Fibroblast of skin of abdomen (primary cell): Measurements from ENCODE around the gene SEMA3D.
A peak's percentile ranks its signal among the peaks of the same experiment; 100 is the strongest.

Experiments
- DNase-seq: peaks from one replicate; pipeline ENCODE4 v3.0.0-alpha.2; 2013

Gene SEMA3D

DNA sequence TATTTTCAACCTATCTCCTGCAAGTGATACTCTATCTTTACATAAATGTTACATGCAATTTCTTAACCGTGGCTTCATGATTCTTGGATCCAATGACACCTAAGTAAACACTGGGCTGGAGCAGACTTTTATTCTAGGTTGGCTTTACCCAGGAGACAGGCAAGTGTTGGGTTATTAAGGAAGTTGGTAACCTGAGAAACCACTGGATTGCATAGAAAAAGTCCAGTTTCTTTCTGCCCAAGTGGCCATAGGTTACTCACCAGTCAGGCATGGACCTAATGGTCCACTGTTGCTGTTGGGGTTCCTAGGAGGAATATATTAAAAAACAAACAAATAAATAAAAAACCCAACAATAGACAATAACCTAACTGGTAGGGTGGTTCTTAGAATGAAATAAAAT lies 112.8 kb downstream of the SEMA3D start:
- no peak for DNase-seq

DNA sequence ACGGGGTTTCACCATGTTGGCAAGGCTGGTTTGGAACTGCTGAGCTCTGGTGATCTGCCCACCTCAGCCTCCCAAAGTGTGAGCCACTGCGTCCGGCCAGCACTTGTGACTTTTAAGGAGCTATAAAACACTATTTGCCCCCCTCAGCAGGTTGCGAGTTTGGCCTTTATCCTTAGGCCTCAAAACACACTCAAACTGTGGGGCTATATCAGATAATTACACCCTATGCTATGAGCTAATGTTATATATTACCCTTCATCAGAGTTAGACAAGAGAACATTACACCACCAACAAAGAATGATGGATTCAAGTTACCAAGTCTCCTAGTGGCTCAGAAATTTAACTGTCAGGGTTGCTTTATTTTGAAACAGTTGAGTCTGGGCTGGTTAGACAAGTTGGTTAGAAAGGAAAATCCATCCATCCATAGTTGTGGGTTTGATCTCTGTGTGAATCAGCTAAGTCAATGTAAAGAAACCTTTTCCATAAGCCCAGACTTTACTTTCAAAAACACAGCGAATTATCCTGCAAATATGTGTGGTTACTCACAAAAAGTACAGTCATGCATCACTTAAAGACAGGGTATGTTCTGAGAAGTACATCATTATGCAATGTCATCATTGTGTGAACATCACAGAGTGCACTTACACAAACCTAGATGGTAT lies 115.8 kb downstream of the SEMA3D start:
- peak; percentile 96 for DNase-seq

DNA sequence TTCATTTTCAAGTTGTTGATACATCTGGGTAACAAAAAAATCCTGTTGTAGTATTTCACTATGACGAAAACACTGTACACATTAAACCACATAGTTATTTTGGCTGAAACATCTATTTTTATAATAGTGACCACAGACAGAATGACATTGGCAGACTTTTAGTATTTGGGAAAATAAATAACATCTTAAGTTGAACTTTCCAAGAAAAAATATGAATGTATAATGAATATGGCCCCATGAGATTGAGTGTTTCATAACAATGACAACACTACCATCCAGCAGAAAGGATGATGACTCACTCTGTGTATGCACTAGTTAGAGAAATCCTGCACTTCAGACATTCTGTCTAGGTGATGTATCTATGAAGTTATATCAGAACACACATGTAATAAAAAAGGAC lies 118.1 kb downstream of the SEMA3D start:
- peak; percentile 81 for DNase-seq

DNA sequence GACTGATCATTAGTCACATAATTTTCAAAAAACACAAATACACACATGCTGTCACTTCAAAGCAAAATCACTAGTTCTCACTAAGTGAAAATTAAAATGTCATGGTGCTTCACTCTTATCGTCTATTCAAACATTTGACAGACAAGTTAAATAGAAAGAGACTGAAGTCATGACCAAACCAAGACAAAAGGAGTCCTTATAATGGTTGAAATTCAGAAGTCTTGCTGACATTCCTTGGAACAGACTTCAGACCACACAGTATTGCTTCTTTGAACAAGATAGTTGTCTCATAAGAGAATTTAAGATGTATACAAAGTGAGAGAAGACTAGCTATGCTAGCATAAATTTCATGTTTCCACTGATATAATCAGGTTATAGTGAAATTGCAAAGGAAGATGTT lies 119.5 kb downstream of the SEMA3D start:
- DNase-seq: no peak

DNA sequence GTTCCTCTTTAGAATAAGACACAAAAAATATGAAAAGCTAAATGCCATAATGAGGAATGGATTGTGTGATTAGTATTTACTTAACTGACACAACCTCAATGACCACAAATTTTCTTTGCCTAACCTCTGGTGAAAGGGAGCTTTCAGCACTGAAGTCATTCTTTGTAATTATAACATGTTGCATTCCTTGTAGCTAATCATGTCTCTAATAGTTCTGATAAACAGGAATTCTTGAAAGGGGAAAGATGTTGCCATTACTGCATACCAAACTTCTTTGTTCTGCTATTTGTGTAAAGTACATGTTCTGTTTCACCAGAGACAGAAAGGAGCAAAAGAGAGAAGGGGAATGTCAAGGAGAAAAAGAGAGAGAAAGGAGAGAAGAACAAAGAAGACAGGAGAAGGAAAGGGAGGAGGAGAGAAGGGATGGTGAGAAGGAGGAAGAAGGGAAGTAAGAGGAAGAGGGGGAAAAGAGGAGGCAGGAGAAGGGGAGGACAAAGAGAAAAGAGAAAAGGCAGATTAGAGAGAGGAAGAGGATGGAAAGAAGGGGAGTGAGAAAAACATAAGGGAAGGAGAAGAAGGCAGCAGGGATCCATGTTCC lies 120.9 kb downstream of the SEMA3D start:
- peak; percentile 57 for DNase-seq

DNA sequence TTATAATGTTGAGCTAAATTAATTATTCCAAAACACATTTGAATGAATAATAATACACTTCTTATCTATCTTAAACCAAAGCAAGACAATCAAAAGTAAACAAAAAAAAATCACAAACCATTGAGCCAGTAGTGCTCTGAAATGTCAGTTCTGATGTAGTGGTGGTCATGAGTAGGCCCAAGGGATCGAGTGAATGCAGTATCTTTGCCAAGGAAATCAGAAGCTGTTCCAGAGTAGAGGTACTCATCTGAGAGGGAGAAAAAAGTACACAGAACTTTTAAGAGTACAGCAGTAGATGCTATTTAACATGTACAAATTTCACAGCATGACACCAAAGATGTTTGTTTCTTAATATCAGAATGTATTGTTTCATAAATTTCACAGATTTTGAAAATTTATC lies 121.5 kb downstream of the SEMA3D start:
- peak; percentile 49 for DNase-seq

DNA sequence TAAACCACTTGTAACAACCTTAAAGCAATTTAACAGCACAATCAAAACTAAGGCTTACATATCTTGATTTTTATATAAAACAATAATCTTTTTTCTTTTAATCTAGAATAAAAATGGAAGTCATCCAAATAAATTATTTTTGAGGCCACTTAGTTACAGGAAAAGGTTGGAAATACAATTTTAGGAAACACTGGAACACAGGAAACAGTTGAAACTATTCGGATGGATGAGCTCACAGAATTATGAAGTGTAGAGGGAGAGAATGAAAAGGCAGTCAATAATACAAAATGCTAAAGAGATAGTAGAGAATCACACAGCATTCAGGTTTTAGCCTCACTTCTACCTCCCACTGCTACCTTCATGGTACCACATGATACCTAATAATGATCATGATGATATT lies 124.2 kb downstream of the SEMA3D start:
- DNase-seq: no peak

DNA sequence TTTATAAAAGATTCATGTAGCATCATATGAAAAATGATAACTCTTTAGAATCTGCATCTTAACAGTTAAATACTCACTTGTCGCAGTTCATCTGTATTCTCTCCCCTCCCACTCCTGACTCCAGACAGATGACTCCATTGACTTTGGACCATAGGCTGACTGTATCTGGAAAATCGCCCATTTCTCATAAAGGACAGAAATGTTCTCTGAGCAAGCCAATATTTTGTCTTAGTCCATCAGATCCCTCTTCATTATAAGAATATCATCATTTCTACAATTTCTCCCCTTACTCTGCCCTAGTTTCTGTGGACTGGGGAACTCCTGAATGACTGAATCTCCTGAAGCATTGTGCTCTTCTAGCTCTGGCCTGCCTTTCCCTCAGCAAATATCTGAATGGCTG lies 125.4 kb downstream of the SEMA3D start:
- peak; percentile 14 for DNase-seq

DNA sequence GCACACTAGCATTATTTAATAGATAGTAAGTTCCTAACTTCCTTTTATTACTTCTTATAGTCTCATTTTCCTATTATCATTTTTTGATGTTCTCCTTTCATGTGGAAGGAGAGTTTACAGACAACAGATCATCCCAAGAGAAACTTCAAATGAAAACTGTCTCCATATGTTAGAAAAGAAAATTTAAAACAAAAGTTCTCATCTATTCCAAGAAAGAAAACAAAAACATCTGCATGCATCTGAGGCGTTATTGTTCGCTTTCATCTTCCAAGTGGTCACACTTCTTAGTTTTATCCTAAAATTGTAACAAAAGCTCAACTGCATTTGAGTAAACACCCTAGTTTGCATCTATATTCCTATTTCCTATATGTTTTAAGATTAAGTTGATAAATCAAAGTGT lies 126.2 kb downstream of the SEMA3D start:
- no peak for DNase-seq

DNA sequence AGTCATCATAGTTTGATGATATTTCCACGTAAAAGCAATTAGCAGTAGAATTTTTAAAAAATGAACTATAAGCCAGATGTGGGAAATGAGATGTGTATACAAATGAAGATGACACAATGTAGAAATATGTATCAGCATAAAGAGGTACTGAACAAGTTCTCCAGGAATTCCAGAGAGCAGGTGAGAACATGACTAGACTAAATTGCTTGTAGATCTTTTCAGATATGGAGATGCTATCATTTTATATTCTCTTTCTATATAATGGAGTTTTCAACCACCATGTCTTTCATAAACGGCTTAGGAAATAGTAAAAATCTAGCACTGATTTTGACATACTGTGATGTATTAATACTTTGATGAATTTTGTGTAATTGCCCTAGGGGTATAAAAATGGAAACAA lies 130.9 kb downstream of the SEMA3D start:
- no peak for DNase-seq

DNA sequence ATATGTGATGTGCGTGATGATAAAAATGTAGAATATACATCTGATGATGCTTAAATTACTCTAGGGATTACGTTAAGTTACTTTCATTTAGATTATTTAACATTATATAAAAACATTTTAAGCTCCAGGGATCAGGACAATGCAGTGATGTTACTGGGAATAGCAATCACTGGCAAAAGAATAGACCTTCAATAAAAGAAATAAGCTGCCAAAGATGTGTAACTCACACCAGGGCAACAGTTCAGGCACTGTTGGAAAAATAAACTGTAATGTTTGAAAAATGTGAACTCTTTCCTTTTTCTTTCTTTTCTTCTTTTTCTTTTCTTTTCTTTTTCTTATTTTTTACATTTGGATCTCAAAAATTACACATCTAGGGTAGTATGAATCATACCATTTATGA lies 131.7 kb downstream of the SEMA3D start:
- DNase-seq: no peak

DNA sequence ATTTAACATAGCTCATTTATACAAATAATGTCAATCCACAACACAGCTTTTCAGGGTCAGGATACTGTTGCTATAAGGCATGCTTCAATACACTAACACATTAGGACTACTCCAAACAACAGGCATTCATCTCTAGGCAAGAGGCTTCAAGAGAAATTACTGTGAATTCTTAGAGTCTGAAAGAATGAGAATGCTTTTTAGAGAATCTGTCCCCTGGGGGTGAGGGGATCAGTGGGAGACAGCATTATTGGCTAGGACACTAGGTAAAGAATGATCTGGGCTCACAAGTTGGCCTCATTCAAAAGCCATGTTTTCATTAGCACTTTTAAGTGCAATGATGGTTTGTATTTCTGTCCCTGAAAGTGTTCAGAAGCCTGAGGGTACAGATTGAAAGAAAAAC lies 132.6 kb downstream of the SEMA3D start:
- no peak for DNase-seq

DNA sequence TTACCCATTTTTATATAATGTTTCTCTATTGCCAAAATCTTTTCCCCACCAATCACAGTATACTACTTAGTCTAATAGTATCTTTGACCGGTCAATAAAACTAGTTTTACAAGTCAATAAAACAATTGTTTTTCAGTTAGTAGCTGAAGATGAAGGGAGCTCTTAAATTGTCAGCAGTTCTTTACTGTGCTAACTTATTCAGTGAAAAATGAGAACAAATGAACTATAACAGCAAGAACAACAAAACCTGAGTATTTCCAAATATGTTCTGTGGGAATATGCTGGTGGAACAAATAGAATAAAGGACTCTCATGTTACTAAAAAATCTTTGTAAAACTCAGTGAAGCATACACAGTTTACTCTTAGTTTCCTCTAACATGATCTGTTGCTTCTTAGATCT lies 134.0 kb downstream of the SEMA3D start:
- no peak for DNase-seq

DNA sequence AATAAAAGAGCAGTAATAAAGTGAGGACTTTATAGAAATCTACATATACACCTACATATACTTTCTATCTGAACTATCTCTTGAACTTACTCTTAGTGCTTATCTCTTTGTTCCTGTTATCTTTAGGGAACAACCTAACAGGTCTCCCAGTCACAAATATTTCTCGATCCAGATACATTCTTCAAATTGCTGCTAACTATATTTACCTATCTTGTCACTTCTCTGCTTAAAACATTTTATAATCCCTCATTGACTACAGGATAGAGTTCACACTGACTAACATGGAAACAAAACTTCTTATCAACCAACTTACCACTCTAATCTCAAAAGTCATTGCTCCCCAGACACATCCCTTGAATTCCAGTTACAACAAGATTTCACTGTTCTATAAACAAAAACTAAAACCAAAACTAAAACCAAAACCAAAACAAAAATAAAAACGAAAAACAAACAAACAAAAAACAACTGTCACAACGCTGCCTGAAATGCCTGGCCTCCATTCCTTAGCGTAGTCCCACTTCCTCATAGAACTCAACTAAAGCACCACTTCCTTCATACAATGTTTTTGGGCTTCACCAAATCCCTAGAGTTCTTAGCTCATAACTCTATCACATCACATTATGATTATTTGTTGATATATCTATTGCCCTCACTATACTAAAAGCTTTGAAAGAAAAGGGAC lies 134.7 kb downstream of the SEMA3D start:
- no peak for DNase-seq

DNA sequence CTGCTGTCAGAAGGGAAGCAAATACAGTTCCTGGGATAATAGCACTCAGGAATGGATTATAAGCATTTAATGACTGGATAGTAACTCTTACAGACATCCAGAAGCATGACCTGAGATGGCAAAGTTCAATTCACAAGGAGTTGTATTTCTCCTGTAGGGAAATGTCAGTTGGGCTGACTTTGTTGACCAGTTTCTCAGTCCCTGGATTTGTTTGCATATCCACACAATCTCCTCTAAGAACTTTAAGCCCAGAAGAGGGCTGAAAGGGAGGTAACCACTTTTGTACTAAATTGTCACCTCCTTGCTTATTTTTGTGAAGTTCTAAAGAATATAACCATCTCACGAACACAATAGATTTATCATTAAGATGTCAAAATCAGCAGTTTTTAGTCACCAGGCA lies 140.3 kb downstream of the SEMA3D start:
- no peak for DNase-seq

DNA sequence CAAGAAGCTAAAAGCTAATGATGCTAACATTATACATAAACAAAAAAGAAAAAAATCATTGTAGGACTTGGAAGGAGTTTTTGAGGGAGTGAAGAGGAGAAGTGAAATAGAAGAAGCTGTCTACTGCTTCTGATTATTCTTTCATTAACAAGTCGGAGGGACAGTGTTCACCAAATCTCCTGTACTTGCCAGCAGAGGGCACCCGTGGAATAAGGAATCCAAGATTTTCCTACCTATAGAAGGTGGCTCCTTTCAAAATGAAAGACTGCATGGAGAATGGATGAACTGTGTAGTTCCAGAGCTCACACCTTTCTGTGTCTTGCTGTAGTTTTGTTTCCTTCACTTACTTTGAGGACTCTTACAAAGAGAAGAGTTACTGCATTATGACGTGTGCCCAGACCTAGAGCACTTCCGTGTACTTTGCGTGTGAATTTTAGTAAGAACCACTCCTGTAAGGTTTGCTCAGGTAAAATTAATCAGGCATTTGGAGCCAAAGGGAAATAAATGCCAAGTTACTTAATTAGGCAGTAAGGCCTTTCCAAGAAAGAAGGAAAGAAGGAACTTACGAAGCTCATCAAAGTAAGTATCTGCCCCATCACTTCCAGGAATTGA lies 145.1 kb downstream of the SEMA3D start:
- DNase-seq: peak; percentile 69

DNA sequence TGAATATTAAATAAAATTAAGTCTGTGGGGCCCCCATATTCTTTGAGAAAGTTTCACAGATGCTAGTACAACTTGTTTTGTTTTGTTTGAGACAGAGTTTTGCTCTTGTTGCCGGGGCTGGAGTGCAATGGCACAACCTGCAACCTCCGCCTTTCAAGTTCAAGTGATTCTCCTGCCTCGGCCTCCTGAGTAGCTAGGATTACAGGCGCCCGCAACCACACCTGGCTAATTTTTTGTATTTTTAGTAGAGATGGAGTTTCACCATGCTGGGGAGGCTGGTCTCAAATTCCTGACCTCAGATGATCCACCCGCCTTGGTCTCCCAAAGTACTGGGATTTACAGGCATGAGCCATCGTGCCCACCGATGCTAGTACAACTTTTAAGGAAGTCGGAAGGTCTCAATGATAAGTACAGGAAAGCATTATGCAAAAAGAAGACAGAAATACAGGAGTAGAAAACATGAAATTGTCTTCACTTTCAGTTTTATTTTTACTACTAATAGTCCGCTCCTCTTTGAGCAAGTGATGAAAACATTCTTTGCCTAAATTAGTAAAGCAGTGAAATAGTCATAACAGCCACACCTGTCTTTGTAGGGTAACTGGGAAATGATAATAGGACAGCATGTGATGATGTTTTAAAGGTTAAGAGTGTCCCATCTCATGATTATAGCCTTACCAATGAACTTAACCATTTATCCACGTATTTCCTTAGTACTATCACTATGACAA lies 147.5 kb downstream of the SEMA3D start:
- DNase-seq: no peak

DNA sequence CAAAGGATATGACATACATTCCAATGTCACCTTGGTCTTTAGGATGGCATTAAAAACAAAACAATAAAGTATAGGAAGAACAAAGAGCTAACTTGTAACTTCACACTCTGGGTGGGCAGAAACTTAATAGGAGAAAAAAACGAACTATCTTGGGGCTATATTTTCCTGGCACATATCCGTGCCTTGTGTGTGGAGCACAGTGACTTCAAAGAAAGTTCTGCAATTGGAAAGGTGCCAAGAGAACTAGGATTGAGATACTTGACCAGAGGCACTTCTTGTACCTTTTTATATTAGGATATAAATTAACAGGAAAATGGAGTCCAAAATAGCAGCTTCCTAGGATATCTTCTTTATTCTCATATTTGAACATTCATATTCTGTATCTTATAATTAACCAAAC lies 148.4 kb downstream of the SEMA3D start:
- DNase-seq: no peak

DNA sequence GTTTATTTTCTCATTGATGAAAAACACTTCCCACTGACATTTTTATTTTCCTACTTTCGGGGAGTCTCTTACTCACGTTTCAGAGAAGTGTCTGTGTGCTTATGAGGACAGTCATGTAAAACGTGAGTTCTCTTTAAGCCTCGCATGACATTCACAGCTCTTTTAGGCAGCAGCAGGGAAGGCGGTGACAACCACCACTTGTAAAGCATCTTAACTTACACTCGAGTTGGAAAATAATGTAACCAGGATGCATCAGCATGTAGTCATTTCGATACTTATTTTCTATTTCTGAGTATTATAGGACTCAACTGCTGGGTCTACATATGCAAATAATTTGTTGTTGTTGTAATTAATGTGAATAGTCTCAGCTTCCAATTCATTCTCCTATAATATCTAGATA lies 153.6 kb downstream of the SEMA3D start:
- DNase-seq: no peak

DNA sequence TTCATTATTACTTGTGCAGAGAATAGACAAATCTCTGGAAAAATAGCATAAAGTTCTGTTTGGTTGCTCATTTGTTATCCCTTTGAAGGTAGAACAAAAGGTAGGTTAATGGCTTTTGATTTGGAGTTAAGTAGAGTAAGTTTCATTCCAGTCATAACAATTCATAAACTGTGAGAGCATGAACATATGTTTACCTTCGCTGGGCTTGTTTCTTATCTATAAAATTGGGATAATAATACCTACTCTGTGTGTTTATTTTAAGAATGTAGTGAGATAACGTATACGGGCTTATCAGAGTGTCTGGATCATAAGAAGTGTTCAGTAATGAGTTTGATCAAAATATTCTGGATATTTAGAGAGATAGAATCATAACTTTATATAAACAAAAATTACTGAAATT lies 155.4 kb downstream of the SEMA3D start:
- DNase-seq: no peak

DNA sequence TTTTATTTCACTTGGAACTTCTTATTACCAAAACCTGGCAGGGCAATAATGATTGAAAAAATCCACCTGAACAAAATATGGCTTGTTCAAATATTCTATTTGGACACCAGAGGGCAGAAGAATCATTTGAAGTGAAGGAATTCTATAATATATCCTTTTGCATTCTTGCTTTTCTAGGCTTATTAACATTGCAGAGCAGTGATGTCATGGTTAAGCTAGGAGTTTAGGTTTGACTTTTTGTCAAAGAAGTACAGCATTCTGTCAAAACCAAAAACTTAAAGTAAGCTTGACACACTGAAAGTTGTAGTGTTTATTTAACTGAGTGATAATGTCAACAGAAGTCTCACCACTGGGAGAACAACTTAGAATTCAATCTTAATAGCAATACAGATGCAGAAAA lies 156.0 kb downstream of the SEMA3D start:
- DNase-seq: peak; percentile 76

DNA sequence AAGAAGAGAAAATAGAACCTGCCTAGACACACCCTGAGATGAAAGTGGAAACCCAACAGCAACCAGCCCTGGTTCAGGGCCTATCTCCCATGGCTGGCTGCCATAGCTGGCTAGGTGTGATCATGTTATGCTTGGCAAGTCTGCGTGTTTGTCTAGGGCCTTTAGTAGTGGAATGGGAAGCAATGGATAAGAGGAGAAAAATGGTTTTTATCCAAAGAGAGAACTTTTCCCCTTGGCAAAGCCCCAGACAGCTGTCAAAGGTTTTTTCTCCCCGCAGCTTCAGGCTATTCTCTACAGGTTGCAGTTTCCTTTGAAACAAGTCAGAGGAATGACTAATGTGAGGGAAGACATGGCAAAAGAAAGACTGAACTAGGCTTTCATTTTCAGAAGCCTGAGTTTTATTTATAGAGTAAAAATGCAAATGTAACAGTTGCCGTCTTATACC lies 161.5 kb downstream of the SEMA3D start:
- DNase-seq: no peak

DNA sequence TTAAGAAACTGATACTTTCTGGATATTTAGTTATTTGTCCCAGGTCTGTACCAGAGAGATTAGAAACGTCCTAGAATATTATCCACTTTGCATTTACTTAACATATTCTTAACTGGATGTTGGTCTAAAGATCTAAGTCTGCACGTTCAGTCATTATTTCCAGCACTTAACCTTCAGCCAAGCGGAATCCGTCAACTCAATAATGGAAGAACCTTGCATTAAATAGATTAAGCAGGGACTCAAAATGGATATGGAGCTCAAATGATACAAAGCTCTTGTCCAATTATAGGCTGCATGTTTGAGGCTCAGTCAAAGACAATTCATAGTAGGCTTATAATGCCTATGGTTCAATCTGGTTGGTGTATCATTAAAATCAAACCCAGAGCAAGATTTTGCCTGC lies 162.9 kb downstream of the SEMA3D start:
- no peak for DNase-seq
